Hematopoietic multipotent progenitor cell (in vitro differentiated cells): ENCODE data around the gene PRKCA. TPM values are rescaled to one million over a fixed set of nuclear protein-coding genes. Genes with fewer than 3 reads are reported as not detected.
"Not testable (repeated sequence)": the region's sequence is repeated elsewhere in the genome, so short reads cannot be mapped to it uniquely, and the experiment has no call there.

Experiments used
- DNase-seq, 3 donors: peaks; one replicate each; pipeline ENCODE4 v3.0.0-alpha.2; 2011 to 2015; ENCODE audit warnings: low read depth in 2 of 3, low spot score in 2 of 3
- total RNA-seq: library from RNA; depleted of rRNA; stranded (reverse); fragments of >200 nt; gene quantifications from one replicate; pipeline ENCODE4 v1.2.3, GENCODE V29; 2012

PRKCA gene
- total RNA-seq, 1 donor, result 0.54 TPM

DNA sequence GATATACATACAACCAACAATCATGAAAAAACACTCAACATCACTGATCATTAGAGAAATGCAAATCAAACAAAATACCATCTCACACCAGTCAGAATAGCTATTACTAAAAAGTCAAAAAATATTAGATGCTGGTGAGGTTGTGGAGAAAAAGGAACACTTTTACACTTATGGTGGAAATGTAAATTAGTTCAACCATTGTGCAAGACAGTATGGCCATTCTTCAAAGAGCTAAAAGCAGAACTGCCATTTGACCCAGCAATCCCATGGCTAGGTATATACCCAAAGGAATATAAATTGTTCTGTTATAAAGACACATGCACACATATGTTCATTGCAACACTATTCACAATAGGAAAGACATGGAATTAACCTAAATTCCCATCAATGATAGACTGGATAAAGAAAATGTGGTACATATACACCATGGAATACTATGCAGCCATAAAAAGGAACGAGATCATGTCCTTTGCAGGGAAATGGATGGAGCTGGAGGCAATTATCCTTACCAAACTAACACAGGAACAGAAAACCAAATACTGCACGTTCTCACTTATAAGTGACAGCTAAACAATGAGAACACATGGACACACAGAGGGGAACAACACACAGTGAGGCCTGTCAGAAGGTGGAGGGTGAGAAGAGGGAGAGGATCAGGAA, 176.9 kb downstream of the PRKCA start:
- not testable (repeated sequence) for DNase-seq

DNA sequence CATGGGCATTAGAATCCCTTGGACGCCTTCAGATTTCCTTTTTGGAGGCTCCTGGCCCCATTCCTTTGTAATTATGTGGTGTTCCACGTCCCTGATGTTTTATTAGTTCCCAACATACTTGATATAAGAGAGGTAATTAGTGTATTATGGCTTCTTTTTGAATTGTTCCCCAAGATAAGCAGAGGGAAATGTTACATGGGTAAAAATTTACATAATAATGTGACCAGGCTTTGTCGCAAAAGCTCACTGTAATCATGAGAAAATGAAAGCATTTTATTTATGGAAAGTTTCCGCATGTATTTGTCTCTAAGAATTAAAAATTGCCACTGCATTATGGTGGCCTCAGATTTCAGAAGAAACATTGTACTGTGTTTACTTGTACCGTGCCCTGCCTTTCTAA, 177.8 kb downstream of the PRKCA start:
- no peak for DNase-seq

DNA sequence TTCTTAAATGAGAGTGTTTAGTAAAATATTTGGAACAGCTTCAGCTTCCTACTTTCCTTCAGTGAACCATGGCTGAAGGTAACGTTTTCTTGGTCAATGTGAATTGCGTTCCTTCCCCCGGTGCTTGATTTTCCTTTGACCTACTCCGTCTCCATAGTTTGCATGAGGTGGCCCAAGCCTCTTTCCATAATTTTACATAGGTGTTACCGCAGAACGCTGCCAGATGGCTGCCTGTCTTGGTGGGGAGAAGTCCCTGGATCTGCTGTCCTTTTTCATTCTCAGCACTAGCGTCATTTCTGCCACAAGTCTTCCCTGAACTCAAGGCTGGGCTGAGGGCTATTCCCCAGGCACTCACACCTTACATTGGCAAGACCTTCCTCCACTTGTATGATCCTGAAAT, 178.4 kb downstream of the PRKCA start:
- DNase-seq, result no peak

DNA sequence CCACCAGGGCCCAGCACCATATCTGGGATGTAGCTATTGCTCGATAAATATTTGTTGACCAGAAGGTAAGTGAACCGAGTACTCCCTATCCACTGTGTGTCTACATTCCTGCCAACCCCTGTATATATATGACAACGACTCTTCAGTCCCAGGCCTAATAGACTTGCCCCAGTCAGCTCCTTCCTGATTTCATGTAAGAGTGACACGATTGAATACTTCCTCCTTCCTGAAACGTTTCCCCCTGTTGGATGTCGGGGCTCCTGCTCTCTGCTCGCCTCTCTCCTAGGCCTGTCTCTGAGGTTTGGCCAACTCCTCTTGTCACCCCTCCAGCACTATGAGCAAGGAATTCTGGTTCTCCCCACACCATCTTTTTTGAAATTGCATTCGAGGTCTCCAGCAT, 178.9 kb downstream of the PRKCA start:
- no peak for DNase-seq

DNA sequence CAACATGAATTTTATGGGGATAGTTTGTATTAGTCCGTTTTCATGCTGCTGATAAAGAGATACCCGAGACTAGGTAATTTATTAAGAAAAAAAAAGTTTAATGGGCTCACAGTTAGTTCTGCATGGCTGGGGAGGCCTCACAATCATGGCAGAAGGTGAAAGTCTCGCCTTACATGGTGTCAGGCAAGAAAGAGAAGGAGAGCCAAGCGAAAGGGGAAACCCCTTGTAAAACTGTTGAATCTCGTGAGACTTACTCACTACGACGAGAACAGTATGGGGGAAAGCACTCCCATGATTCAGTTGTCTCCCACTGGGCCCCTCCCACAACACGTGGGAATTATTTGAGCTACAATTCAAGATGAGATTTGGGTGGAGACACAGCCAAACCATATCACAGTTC, 181.5 kb downstream of the PRKCA start:
- DNase-seq, result no peak

DNA sequence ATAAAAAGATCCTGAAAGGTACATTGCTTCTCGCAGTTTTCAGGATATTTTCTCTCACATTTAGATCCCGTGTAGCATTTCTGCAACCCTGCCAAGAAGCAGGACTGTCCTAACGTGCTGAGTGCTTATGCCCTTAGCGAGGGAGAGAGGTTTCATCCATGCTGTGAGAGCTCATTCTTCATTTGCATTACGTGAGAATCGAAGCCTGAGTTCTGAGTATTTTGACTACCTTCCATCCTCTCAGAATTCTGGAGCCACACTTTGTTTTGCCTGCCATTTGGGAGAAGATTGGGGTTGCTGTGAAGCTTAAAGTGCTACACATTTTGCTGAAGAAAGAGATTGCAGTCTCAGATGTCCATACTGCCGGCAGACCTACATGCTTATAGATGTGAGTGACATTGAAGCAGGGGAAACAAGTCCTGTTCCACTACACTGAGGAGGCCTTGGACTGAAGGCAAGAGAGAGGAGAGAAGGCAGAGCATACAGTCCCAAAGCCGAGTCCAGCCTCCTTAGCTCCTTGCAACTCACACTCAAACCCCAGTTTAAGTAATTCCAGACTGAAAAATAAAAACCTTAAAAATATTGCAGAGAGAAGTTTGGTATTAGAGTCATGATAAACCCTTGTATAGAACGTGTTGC, 183.0 kb downstream of the PRKCA start:
- DNase-seq, result no peak

DNA sequence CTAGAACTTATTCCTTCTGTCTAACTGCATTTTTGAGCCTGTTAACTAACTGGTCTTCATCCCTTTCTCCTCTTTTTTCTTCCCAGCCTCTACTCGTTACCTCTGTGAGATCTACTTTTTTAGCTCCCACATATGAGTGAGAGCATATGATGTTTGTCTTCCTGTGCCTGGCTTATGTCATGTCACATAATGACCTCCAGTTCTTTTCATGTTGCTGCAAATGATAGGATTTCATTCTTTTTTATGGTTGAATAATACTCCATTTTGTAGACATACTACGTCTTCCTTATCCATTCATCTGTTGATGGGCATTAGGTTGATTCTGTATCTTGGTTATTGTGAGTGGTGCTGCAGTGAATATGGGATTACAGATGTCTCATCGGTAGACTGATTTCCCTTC, 184.7 kb downstream of the PRKCA start:
- no peak for DNase-seq

DNA sequence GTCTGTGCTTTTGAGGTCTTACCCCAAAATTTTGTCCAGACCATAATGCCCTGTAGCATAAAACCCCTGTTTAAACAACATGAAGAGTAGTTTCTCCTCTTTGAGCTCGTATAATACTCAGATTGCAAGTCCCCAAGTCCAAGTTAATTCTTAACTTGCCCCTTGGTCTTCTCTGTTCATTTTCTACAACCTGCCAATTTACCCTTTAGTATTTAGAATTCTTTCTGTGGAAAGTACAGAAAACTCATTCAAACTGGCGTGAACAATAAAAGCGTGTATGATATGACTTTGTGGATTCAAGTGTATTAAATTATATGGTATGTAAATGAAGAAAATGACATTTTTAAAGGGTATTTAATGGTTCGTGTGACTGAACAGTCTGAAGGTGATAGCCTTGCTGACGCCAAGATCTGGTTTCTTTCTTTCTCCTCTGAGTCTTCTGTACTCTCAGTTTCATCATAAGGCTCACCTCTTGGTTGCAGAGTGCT, 185.6 kb downstream of the PRKCA start:
- no peak for DNase-seq

DNA sequence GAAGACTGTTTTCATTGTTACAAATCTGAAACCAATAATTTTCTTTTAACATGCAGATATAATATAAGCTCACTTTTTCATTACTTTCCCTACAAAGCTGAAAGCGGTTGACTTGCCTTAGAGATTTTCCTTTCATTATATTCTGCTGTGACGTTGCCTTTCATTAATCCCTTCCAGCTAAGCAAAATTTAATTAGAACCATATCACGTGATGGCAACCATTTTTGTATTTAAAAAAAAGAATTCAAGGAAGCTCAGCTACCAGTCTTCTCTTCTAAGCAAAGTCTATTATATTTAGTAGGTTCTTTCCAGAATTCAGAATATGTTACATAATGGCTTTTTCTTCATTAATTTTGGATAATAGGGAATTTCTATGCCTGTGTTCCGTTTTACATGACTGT, 186.5 kb downstream of the PRKCA start:
- no peak for DNase-seq

DNA sequence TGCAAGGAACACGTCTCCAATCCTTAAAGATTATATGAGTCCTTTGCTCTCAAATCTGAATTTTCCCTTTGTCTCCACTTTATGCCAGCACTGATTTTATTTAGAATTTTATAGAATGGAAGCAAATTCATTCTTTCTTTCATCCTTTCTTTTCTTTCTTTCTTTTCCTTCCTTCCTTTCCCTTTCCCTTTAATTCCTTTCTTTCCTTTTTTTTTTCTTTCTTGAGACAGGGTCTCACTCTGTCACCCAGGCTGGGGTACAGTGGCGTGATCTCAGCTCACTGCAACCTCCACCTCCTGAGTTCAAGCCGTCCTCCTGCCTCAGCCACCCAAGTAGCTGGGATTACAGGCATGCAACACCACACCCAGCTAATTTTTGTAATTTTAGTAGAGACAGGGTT, 187.2 kb downstream of the PRKCA start:
- DNase-seq, result not testable (repeated sequence)

DNA sequence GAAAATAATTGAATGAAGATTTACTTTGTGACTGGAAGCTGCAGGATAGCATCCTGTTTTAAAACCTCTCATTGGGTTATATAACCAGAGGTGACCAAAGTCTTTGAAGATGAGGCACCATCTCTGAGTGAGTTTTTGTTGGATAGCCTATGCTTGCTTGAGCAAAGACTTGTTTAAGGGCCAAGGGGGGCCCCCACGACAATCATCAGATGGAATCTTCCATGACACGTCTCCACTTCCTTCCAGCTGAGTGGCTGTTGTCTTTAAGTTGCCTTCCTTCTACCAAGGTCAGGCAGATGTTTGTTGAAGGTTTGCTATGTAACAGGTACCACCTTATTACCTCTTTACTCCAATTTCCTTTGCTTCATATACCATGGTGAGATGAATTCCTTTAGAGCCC, 188.8 kb downstream of the PRKCA start:
- no peak for DNase-seq

DNA sequence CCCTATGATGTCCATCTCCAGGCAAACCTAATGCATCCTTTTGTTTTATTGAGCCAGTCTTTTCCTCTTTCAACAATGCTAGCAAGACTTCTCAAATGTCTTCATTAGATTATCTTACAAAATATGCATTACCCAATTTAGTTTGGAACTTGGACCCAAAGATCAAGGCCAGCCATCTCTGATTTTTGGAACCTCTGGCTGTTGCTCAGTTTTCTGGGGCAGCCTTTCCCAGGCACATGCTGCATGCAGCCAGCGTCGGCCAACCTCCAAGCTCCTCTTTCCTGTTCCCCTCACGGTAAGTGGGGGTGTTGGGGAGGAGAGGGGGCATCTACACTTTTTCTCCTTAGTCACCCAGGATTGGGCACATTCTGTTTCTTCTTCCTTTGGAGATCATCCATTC, 189.3 kb downstream of the PRKCA start:
- DNase-seq, result no peak

DNA sequence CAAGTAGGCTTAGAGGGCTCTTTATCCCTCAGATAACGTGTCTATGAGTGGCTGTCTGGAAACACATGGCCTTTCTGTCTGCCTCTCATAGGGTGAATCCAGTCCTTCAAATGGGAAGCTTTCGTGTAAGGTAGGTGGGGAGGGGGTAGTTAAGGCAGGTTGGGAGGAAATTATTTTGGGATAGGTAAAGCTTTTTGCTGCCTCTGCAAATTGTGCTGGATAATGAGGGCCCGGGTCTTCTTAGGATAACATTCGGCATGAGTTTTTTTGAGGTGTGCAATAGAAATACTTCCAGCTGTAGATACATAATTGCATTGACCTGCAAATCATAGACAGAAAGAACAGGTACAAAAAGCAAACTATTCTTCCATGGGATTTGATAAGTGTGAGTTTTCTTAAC, 189.7 kb downstream of the PRKCA start:
- no peak for DNase-seq

DNA sequence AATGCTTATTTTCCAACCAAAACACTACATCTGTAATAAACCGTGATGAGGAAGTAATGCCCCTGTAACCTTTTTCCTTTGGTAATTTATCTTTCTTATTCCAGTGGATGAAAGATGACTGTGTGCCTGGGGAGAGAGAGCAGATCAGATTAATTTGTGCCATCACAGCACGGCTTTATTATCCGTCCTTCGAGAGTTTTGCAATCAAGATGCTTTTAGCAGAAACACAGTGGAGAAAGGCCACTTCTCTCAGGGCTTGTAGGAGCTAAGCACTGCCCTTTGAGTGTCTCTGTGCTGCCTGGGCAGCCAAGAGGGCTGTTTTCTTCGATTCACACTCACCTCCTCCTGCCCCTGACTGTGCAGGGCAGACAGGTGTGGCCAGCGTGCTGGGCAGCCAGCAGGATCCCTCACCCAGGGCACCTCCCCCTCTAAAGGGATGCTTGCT, 190.2 kb downstream of the PRKCA start:
- no peak for DNase-seq

DNA sequence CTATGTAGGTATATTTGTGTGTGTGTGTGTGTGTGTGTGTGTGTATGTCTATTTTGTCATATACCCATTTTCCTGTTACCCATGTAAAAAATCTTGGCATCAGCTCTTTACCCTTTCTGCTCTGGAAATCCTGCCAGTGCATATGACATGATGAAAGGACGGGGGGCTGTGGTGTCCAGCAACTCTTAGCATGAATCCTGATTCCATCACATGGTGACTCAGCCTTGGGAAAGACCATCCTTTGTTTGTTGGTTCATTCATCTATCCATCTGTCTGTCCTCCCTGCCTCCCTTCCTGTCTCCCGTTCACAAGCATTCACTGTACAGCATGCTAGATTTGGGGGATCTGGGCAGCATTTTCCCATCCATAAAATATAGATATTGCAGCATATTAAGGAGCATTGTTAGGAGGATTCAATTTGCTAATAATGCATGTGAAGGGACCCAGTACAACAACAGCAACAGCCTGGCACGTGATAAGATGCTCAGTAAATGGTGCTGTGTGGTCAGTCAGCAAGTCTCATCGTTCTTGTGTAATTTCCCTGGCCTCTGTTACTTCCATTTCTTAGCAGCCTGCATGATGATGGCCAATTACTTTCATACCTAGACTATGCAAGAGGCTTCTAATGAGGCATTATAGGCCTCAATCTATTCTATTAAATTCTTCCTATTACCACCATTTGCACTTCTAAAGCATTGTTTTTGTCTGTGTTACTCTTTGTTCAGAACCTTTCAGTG, 191.0 kb downstream of the PRKCA start:
- DNase-seq, result no peak

DNA sequence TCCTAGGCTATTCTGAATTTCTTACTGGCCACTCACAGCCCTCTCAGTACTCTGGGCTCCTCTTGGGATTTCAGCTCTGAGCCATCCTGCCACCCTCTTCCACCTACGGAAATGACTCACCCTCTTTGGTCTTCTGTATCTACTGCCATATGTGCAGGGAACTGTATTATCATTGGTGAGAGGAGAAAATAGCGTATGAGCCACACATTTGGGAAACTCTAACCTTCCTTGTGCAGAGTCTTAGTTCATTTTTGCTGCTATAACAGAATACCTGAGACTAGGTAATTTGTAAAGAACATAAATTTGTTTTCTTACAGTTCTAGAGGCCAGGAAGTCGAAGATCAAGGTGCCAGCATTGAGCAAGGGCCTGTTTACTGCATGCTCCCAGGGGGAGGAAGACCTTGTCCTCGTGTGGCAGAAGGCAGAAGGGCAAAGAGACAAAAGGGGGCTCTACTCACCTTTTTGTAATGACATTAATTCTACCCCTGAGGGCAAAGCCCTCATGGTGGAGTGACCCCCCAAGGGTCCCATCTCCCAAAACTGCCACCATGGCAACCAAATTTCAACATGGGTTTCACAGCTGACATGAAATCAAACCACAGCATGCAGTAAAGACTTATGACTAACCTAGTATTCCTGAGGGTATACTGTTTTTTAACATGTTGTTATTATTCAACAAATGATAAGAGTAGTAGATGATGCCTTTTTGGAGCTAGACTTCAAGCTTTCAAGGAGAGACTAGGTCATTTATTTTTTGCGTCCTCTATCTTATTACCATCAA, 191.8 kb downstream of the PRKCA start:
- DNase-seq, result no peak

DNA sequence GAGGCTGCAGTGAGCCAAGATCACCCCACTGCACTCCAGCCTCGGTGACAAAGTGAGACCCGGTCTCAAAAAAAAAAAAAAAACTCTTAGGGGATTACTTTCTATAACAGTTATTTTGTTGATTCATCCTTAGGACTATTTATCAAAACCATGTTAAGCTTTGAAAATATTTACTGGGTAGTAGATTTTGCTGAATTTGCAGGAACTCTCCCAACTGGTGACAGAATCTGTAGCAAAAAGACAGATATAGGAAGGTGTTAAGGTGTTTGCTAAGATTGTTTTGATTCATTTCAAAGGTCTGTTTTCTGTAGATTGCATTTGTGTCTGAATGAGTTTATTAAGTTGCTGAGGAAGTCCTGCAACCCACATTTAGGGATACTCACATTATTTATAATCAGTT, 192.6 kb downstream of the PRKCA start:
- no peak for DNase-seq

DNA sequence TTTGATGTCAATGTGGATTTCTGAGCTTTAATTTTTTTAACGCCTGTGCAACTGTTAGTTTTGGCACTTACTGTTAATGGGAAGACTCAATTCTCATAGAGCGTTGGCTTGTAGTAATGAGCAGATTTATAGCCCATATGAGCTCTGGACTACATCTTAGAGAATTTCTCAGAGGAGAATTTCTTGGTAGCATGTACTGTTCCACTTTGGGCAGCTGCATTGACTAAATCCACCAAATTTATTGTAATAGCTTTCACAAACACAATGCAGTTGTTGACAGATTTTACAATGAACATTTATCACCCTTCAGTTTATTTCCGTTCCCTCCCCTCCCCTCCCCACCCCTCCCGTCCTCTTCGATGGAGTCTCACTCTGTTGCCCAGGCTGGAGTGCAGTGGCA, 193.9 kb downstream of the PRKCA start:
- DNase-seq, result no peak

DNA sequence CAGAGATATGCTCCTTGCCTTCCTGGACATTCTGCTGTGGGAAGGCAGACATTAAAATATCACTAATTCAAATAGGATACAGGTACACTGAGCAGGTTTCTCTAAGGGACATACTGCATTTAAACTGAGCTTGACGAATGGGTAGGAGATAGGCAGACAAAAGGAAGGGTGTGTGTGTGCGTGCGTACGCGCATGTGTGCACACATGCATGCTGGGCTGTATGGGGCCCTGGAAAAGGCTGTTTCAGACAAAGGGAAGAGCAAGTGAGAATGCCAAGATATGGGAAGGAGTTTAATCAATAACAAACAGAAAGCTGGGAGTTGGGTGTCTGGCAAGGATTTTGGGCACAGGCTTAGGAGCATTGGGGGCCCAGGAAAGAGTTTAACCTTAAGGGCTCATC, 196.2 kb downstream of the PRKCA start:
- DNase-seq, result no peak

DNA sequence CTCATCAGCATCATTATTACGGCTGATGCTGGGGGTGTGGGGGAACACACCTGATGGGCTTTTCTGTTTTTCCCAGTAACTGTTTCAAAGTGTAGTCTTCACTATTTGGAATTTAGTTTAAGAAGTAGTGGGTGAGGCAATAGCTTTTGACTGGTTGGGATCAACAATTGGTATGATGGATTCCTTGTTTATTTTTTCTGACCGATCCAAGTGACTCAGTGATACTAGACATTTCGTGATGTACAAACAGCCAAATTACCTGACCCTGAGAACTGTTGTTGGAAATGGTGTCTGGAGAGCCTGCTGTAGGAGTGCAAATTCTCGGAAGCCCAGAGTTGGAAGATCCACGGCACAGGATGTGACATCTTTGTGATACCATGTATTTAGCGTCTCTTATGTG, 204.2 kb downstream of the PRKCA start:
- no peak for DNase-seq
